ENCODE results near the gene FRYL. TPM values are rescaled to one million over a fixed set of nuclear protein-coding genes. Genes with fewer than 3 reads are reported as not detected.

FRYL gene
- polyA plus RNA-seq, 1 experiment, result 28.0 TPM

GRCh38 chr4:48490012-48490679 lies 289.9 kb downstream of the FRYL start, which contains the start of gene ZAR1:
Gene ZAR1 (plus strand): TSS chr4:48490252. CDS start chr4:48490292, 40 bp downstream.
- no peak for DNase-seq (ENCODE audit: low read depth, low spot score)
- TF ChIP-seq CTCF (IDR thresholded peaks at IDR 0.05; ENCODE audit: low read depth, low read length), result no peak
- ChIA-PET CTCF (no interaction called here), POLR2A (no interaction called here)
- Histone ChIP-seq H3K27ac (ENCODE audit: low read depth, low read length) (no peak within 1 kb of the TSS), H3K27me3 (ENCODE audit: control insufficient read depth, insufficient read depth, low read length) (peaks cover 54% of the 10 kb centered on the region), H3K9me3 (ENCODE audit: control insufficient read depth, insufficient read depth, low read length) (peaks cover 8% of the 10 kb centered on the region; the same call in 1 of the 2 replicates), H3K4me3 (ENCODE audit: low read depth, low read length) (peak within 1 kb of the TSS; percentile 2; the same call in 1 of the 2 replicates)

DNA sequence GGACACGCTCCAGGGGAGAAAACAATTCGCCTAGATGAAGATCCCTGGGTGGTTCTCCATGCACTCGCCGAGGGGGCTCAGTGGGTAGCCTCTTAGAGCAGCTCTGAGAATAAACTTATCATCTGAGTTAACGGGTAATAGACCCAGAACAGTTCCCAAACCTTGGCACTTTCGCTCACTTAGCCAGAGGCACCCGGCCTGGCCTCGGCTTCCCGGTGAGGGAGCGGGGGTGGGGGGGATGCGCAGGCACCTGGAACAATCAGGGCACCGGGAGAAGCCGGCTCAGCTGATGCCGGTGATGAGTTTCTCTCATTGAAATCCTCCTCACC lies 290.4 kb downstream of the FRYL start:
- no peak for TF ChIP-seq CTCF (IDR thresholded peaks at IDR 0.05; ENCODE audit: low read depth, low read length)
- CTCF ChIA-PET, result no interaction called here
- DNase-seq (ENCODE audit: low read depth, low spot score), result no peak
- POLR2A ChIA-PET, result no interaction called here
- Histone ChIP-seq H3K4me3 (ENCODE audit: low read depth, low read length) (no peak overlapping the region), H3K27me3 (ENCODE audit: control insufficient read depth, insufficient read depth, low read length) (peaks cover 59% of the 10 kb centered on the region), H3K9me3 (ENCODE audit: control insufficient read depth, insufficient read depth, low read length) (peaks cover 8% of the 10 kb centered on the region; the same call in 1 of the 2 replicates), H3K27ac (ENCODE audit: low read depth, low read length) (no peak overlapping the region)

GRCh38 chr4:48484494-48485168 lies 295.4 kb downstream of the FRYL start:
- DNase-seq (ENCODE audit: low read depth, low spot score), result no peak
- POLR2A ChIA-PET, result no interaction called here
- Histone ChIP-seq H3K4me3 (ENCODE audit: low read depth, low read length) (no peak overlapping the region), H3K27me3 (ENCODE audit: control insufficient read depth, insufficient read depth, low read length) (peaks cover 76% of the 10 kb centered on the region), H3K9me3 (ENCODE audit: control insufficient read depth, insufficient read depth, low read length) (peaks cover 6% of the 10 kb centered on the region), H3K27ac (ENCODE audit: low read depth, low read length) (no peak overlapping the region)
- CTCF ChIA-PET, result interaction anchor here (0.6 kb wide), 1 partner anchor 17 kb away, joined by 3 read pairs; no protein-coding TSS in a partner anchor
- TF ChIP-seq CTCF (IDR thresholded peaks at IDR 0.05; ENCODE audit: low read depth, low read length), result no peak

- TF ChIP-seq CTCF (IDR thresholded peaks at IDR 0.05; ENCODE audit: low read depth, low read length), result no peak
- ChIA-PET CTCF (interaction anchor here (0.6 kb wide), 2 partner anchors 18 to 554 kb away, joined by 3 read pairs; no protein-coding TSS in a partner anchor), POLR2A (no interaction called here)
- Histone ChIP-seq H3K9me3 (ENCODE audit: control insufficient read depth, insufficient read depth, low read length) (peaks cover 4% of the 10 kb centered on the region), H3K27me3 (ENCODE audit: control insufficient read depth, insufficient read depth, low read length) (peaks cover 76% of the 10 kb centered on the region), H3K4me3 (ENCODE audit: low read depth, low read length) (no peak overlapping the region), H3K27ac (ENCODE audit: low read depth, low read length) (no peak overlapping the region)
- DNase-seq (ENCODE audit: low read depth, low spot score), result no peak
Observed at GRCh38 chr4:48483777-48484493, 296.1 kb downstream of the FRYL start.
